HCT116 (cell line): ENCODE measurements around the gene CDK18. TPM values are rescaled to one million over a fixed set of nuclear protein-coding genes. Genes with fewer than 3 reads are reported as not detected.

Source experiments
- ATAC-seq: fragments of 200-7000 bp; cut with Tn5 transposase; 2 replicates; pipeline ENCODE4 v1.9.1; 2020; ENCODE audit warnings: mild to moderate bottlenecking, moderate library complexity
- BruUV-seq: library from RNA; stranded (reverse); fragments of 400-500 nt; replicated peaks from 2 replicates; lab custom pipeline; 2021; lab: Mats Ljungman, UMichigan
- CTCF ChIA-PET: fragments of 300-600 bp; sonication (Branson Sonifier 250); formaldehyde crosslinking; loops from one replicate; lab custom pipeline; 2021; ENCODE audit warnings: antibody characterized with exemption; lab: Charles Lee
- POLR2A ChIA-PET: fragments of 300-600, 350-600 bp; sonication (Branson Sonifier 250); formaldehyde crosslinking; loops from one replicate; lab custom pipeline; 2021; ENCODE audit warnings: antibody characterized with exemption; lab: Charles Lee
- RAD21 ChIA-PET, 2 experiments: fragments of 300-600 bp; sonication (Branson Sonifier 250); formaldehyde crosslinking; loops; one replicate each; lab custom pipeline; 2023; ENCODE audit warnings: low total read pairs in 2 of 2; ENCODE audit not compliant: uncharacterized antibody in 2 of 2, unreplicated experiment in 2 of 2, low non-redundant PET in 1 of 2; lab: Charles Lee
- DNase-seq: peaks from one replicate; pipeline ENCODE4 v3.0.0-alpha.2; 2010; ENCODE audit warnings: low read depth, low spot score
- H2AFZ ChIP-seq: fragments of 200-600 bp; shearing (Covaris generic), sonication (generic); 2 replicates; pipeline ENCODE4 v1.6.1; 2017; ENCODE audit warnings: low read depth, mixed run types, mixed read lengths, antibody characterized with exemption, low read length; ENCODE audit not compliant: poor library complexity, severe bottlenecking
- H3K27ac ChIP-seq: 2 replicates; pipeline ENCODE4 v1.5.1; 2012; ENCODE audit warnings: low read depth, low read length
- H3K27me3 ChIP-seq: fragments of 200-600 bp; sonication (generic); 2 replicates; pipeline ENCODE4 v1.6.1; 2016; ENCODE audit warnings: mixed run types, low read length, mixed read lengths; ENCODE audit not compliant: insufficient read depth
- H3K36me3 ChIP-seq, 2 experiments: fragments of 200-500 bp in 1 of 2; fragments of 200-600 bp in 1 of 2; sonication (Bioruptor generic) in 1 of 2; sonication (generic) in 1 of 2; 2 replicates each; pipeline versions ENCODE4 v1.5.1 to v1.6.1; 2014 to 2016; ENCODE audit warnings: low read length in 2 of 2, inconsistent platforms in 1 of 2, mixed read lengths in 1 of 2, mixed run types in 1 of 2; ENCODE audit not compliant: insufficient read depth in 2 of 2, control insufficient read depth in 1 of 2
- H3K4me1 ChIP-seq, 2 experiments: fragments of 200-600 bp in 1 of 2; sonication (generic) in 1 of 2; 2 replicates each; pipeline versions ENCODE4 v1.5.1 to v1.6.1; 2012 to 2017; ENCODE audit warnings: low read length in 2 of 2, inconsistent platforms in 1 of 2, mild to moderate bottlenecking in 1 of 2, mixed read lengths in 1 of 2, mixed run types in 1 of 2, moderate library complexity in 1 of 2; ENCODE audit not compliant: insufficient read depth in 2 of 2, control insufficient read depth in 1 of 2
- H3K4me2 ChIP-seq: fragments of 200-600 bp; sonication (generic); 2 replicates; pipeline ENCODE4 v1.6.1; 2017; ENCODE audit warnings: mixed run types, low read length, mixed read lengths
- H3K4me3 ChIP-seq, 2 experiments: fragments of 200-600 bp in 1 of 2; sonication (generic) in 1 of 2; replicated peaks in 1 of 2; 2 replicates each; pipeline ENCODE4 v1.5.1; 2011 to 2016; ENCODE audit warnings: low read length in 2 of 2, control low read depth in 1 of 2, low read depth in 1 of 2, mild to moderate bottlenecking in 1 of 2, mixed read lengths in 1 of 2, mixed run types in 1 of 2
- H3K79me2 ChIP-seq: fragments of 200-600 bp; sonication (generic); 2 replicates; pipeline ENCODE4 v1.6.1; 2017; ENCODE audit warnings: mild to moderate bottlenecking, mixed run types, low read length, moderate library complexity, mixed read lengths; ENCODE audit not compliant: insufficient read depth
- H3K9ac ChIP-seq: fragments of 200-600 bp; sonication (generic); 2 replicates; pipeline ENCODE4 v1.6.1; 2016; ENCODE audit warnings: low read length, mixed read lengths
- H3K9me2 ChIP-seq: fragments of 200-600 bp; sonication (generic), shearing (Covaris generic); 2 replicates; pipeline ENCODE4 v1.6.1; 2017; ENCODE audit warnings: mixed run types, mild to moderate bottlenecking, moderate library complexity; ENCODE audit not compliant: insufficient read depth
- H3K9me3 ChIP-seq, 2 experiments: fragments of 200-500 bp in 1 of 2; fragments of 200-600 bp in 1 of 2; sonication (Bioruptor generic) in 1 of 2; sonication (generic) in 1 of 2; 2 replicates each; pipeline ENCODE4 v1.6.1; 2014 to 2017; ENCODE audit warnings: low read length in 2 of 2, mixed read lengths in 2 of 2, inconsistent platforms in 1 of 2, low read depth in 1 of 2, mild to moderate bottlenecking in 1 of 2, mixed run types in 1 of 2, moderate library complexity in 1 of 2; ENCODE audit not compliant: control insufficient read depth in 1 of 2, insufficient read depth in 1 of 2
- H4K20me1 ChIP-seq: fragments of 200-600 bp; sonication (generic), shearing (Covaris generic); 2 replicates; pipeline ENCODE4 v1.6.1; 2017; ENCODE audit warnings: mixed run types, mild to moderate bottlenecking, moderate library complexity; ENCODE audit not compliant: insufficient read depth
- CTCF ChIP-seq, 3 experiments: fragments of 200-600 bp in 1 of 3; sonication (generic) in 1 of 3; IDR thresholded peaks in 2 of 3; conservative IDR thresholded peaks in 1 of 3; 2 replicates each; pipeline ENCODE4 v1.5.1; 2012 to 2017; ENCODE audit warnings: low read depth in 2 of 3, low read length in 2 of 3, antibody characterized with exemption in 1 of 3, borderline replicate concordance in 1 of 3, control low read depth in 1 of 3, mild to moderate bottlenecking in 1 of 3, mixed read lengths in 1 of 3, mixed run types in 1 of 3, moderate library complexity in 1 of 3; ENCODE audit not compliant: insufficient read depth in 1 of 3
- EGR1 ChIP-seq: IDR thresholded peaks from 2 replicates; pipeline ENCODE4 v1.6.1; 2012; ENCODE audit warnings: low read depth
- ELF1 ChIP-seq: IDR thresholded peaks from 2 replicates; pipeline ENCODE4 v1.6.1; 2012; ENCODE audit warnings: low read depth, borderline replicate concordance
- EZH2 ChIP-seq: fragments of 200-600 bp; sonication (generic); IDR thresholded peaks from 2 replicates; pipeline ENCODE4 v1.6.1; 2017; ENCODE audit warnings: antibody characterized with exemption, mixed run types
- FOSL1 ChIP-seq: IDR thresholded peaks from 2 replicates; pipeline ENCODE4 v1.6.1; 2012; ENCODE audit warnings: low read depth
- MAX ChIP-seq: IDR thresholded peaks from 2 replicates; pipeline ENCODE4 v1.6.1; 2012
- POLR2A ChIP-seq: IDR thresholded peaks from 2 replicates; pipeline ENCODE4 v1.7.0; 2011; ENCODE audit warnings: borderline replicate concordance; ENCODE audit not compliant: insufficient read depth, insufficient read length; ENCODE audit errors: extremely low read depth
- POLR2AphosphoS5 ChIP-seq: IDR thresholded peaks from 2 replicates; pipeline ENCODE4 v1.6.1; 2011; ENCODE audit warnings: mild to moderate bottlenecking, low read depth, low read length, moderate library complexity
- REST ChIP-seq: IDR thresholded peaks from 2 replicates; pipeline ENCODE4 v1.6.1; 2012; ENCODE audit warnings: low read depth
- SP1 ChIP-seq: IDR thresholded peaks from 2 replicates; pipeline ENCODE4 v1.6.1; 2012; ENCODE audit warnings: low read depth
- TCF7L2 ChIP-seq: IDR thresholded peaks from 2 replicates; pipeline ENCODE4 v1.7.0; 2011; ENCODE audit warnings: borderline replicate concordance, inconsistent platforms; ENCODE audit not compliant: insufficient read depth, insufficient read length; ENCODE audit errors: extremely low read depth
- ZBTB33 ChIP-seq: IDR thresholded peaks from 2 replicates; pipeline ENCODE4 v1.6.1; 2011; ENCODE audit warnings: mild to moderate bottlenecking, low read length, moderate library complexity; ENCODE audit not compliant: insufficient replicate concordance; ENCODE audit errors: extremely low read depth
- ZNF274 ChIP-seq: fragments of 200-500 bp; sonication (Bioruptor generic); IDR thresholded peaks from 2 replicates; pipeline ENCODE4 v1.6.1; 2014; ENCODE audit warnings: mild to moderate bottlenecking, low read depth, low read length, inconsistent platforms
- intact Hi-C: fragments of 100-400 bp; cut with micrococcal nuclease; formaldehyde crosslinking; loops from 2 replicates; pipeline ENCODE4 v1.10.0; 2022
- total RNA-seq: library from RNA; stranded (reverse); gene quantifications from one replicate; pipeline ENCODE4 v1.2.1, GENCODE V29; 2021; ENCODE audit not compliant: unreplicated experiment

CDK18 gene
- total RNA-seq, 1 experiment from 2014 or later = 32.0 TPM

- Histone ChIP-seq H3K4me1 (peaks cover 0 to 8% of the 10 kb centered on the region in 2 experiments; a peak in 1 of 4 replicates), H3K9me3 (no peaks in the 10 kb centered on the region), H3K9me2 (no peaks in the 10 kb centered on the region), H4K20me1 (no peaks in the 10 kb centered on the region), H2AFZ (no peak overlapping the region), H3K4me3 (no peak overlapping the region), H3K27me3 (no peaks in the 10 kb centered on the region; the same call in 1 of the 2 replicates), H3K27ac (no peak overlapping the region), H3K9ac (no peak overlapping the region), H3K36me3 (no peaks in the 10 kb centered on the region), H3K79me2 (no peaks in the 10 kb centered on the region), H3K4me2 (no peak overlapping the region)
- DNase-seq (no peak), ATAC-seq (no peak)
- ChIA-PET RAD21 (no interaction called here), CTCF (interaction anchor here (1.0 to 1.1 kb wide), 2 partner anchors 21 to 113 kb away, joined by 3 read pairs; no protein-coding TSS in a partner anchor), POLR2A (interaction anchor here (0.6 kb wide), 1 partner anchor 212 kb away, joined by 3 read pairs; no protein-coding TSS in a partner anchor)
- BruUV-seq = no TSS peak
- TF ChIP-seq POLR2AphosphoS5 = no peak
- TF ChIP-seq FOSL1 = no peak
- TF ChIP-seq ZNF274 = no peak
- TF ChIP-seq MAX = no peak
- no peak for TF ChIP-seq REST
- TF ChIP-seq CTCF (IDR thresholded peaks at IDR 0.05 in 2 of 3, conservative IDR thresholded peaks at IDR 0.05 in 1 of 3; ENCODE audit: borderline replicate concordance in 1 of 3, insufficient read depth in 1 of 3, low read depth in 2 of 3, low read length in 2 of 3) = no peak
- TF ChIP-seq EZH2 = no peak
- TF ChIP-seq ZBTB33 = no peak
- TF ChIP-seq ELF1 = no peak
- TF ChIP-seq EGR1 = no peak
- TF ChIP-seq TCF7L2 = no peak
- TF ChIP-seq SP1 = no peak
- TF ChIP-seq POLR2A = no peak
- intact Hi-C loops = no loop called here
Observed at GRCh38 chr1:205545001-205545919, 40.8 kb downstream of the CDK18 start.
